GM19025 (cell line): ENCODE measurements around the gene ANAPC16.
"Not testable (repeated sequence)": the region's sequence is repeated elsewhere in the genome, so short reads cannot be mapped to it uniquely, and the experiment has no call there.

ENCODE experiments used
- ATAC-seq: cut with Tn5 transposase; IDR thresholded peaks from one replicate; pipeline ENCODE4 v1.9.1; 2021; ENCODE audit warnings: mild to moderate bottlenecking, low read depth, moderate library complexity; ENCODE audit not compliant: unreplicated experiment

The ANAPC16 gene

GRCh38 chr10:72276421-72277339 is 60.9 kb downstream of the ANAPC16 start:
- ATAC-seq: no peak

GRCh38 chr10:72277340-72277995 is 61.7 kb downstream of the ANAPC16 start:
- no peak for ATAC-seq

GRCh38 chr10:72277996-72278667 is 62.3 kb downstream of the ANAPC16 start:
- ATAC-seq: no peak

GRCh38 chr10:72278668-72279393 is 63.0 kb downstream of the ANAPC16 start:
- no peak for ATAC-seq

- not testable (repeated sequence) for ATAC-seq
Observed at GRCh38 chr10:72279587-72279986, 63.8 kb downstream of the ANAPC16 start.

GRCh38 chr10:72283131-72283530 is 67.3 kb downstream of the ANAPC16 start:
- no peak for ATAC-seq
